HG02973 (cell line): ENCODE data around the gene SIPA1L3.

Experiments
- ATAC-seq: cut with Tn5 transposase; IDR thresholded peaks from one replicate; pipeline ENCODE4 v1.9.1; 2021; ENCODE audit warnings: moderate library complexity; ENCODE audit not compliant: unreplicated experiment

SIPA1L3 gene

DNA sequence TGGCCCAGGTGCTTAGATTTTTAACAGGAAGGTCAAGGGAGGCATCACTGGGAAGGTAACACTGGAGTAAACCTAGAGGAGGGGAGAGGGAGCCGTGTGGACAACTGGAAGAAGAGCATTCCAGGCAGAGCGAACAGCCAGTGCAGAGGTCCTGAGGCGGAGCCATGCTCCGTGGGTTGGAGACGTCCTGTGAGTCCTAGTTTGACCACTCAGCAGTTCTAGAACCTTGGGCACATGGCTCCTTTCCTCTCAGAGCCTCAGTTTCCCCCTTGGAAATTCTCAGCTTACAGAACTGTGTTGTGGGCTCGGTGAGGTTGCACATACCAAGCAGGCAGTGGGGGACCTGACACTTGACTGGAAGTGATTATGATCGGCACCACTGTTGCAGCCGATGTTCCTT lies 186.1 kb downstream of the SIPA1L3 start:
- no peak for ATAC-seq

DNA sequence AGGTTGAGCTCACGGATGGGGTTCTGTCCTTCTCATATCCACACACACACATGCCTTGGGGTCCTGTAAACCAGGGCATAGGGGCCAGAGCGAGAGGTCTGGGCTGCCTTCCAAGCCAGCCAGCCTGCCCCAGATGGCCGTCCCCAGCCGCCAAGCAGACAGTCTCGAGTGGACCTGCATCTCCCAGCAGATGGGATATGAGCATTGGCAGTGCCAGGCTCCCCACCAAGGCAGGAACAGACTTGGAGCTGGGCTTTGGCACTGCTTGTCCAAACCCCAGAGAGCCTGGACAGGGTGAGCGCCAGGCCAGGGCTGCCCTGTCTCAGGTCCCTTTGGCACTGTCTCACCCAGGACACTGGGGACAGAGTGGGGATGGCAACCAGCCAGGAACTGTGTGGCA lies 186.6 kb downstream of the SIPA1L3 start:
- no peak for ATAC-seq

DNA sequence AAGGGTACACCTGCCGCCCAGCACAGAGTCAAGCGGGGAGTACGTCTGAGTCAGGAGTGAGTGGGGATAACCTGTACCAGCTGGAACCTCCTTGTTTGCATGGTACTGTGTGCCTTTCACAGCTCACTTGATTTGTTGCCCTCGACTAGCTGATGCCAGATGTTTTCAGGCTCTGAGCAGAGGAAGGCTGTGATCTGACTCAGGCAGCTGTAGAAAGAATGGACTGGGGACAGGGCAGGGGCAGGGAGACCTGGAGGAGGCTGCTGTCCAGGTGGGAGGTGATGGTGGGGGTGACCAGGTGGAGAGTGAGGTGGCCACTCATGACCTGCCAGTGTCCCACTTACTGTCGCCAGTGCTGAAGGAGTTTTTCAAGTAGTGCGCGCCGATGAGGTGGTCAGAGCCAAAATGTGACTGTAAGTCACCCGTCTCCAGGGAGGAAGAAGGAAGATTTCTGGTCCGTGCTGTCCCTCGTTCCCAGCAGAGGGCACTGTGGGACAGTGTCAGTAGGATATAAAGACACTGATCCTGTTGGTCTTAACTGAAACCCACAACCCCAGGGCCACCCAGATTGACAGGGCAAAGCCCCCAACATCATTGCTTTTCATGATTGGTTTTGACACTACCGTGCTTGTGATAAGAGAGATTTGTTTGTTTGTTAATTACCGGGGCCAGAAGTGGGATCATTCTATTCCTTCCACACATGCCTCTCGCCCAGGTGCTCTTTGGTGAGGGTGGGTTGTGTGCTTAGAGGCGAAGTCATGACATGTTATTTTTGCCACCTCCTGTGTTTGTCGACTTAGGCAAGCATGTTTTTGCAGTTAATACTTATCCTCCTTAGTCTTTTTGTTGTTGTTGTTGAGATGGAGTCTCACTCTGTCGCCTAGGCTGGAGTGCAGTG lies 188.7 kb downstream of the SIPA1L3 start:
- ATAC-seq = no peak

DNA sequence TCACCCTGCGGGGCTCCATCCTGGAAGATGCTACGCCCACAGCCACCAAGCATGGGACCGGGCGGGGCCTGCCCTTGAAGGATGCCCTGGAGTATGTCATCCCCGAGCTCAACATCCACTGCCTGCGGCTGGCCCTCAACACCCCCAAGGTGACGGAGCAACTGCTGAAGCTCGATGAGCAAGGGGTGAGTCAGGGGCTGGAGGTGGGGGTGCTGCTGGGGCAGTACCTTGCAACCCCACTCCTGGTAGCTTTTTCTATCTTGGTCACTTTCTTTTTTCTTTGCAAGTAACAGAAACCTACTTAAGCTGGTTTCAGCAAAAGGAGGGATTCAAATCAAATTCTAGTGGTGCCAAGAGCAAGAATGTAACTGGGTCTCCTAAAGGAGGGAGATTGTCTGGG lies 193.0 kb downstream of the SIPA1L3 start:
- ATAC-seq = no peak

DNA sequence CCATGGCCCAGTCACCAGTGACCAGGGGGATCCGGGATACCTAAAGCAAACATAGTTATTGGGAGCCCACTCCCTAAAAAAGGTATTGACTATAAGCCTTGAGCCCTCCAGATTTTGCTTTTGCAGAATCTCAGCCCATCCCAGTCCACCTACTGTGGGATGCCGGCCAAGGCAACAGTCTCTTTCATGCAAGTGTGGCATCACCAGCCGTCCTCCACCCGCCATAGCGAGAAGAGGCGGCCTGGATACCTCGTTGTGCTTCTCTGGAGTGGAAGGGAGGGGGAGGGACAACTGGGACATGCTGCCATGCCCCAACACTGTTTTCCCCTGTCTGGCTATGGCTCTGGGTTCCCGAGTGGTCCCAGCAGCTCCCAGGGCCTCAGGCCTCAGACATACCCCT lies 193.6 kb downstream of the SIPA1L3 start:
- no peak for ATAC-seq

DNA sequence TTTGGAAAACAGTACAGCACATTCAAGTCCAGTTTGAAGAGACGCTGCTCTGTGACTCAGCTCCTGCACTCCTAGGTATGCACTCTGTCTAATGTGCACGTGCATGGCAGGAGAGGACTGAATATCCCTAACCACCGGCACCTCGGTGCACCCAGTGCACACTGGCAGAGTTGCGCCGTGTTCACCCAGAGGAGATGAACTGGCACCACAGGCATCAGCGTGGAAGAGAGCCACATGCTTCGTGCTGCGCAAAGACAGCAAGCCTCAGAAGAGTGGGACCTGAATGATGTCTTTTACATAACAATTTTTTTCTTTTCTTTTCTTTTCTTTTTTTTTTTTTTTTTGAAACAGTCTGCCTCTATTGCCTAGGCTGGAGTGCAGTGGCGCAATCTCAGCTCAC lies 194.7 kb downstream of the SIPA1L3 start:
- no peak for ATAC-seq

DNA sequence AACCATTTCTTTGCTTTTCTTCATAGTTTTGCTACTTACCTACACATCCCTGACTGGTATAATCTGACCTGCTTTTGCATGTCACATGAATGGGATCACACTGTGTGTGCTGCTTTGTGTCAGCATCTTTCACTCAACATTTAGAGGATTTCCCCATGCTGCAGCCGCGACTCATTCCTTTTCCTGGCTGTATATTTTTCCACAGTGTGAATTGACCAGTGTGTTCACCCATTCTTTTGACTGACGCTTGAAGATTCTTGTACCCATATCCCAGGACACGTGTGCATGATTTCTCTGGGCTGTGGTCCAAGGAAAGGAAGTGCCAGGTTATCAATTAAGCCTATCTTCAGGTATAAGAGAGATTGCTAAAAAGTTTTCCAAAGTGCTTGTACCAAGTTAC lies 198.6 kb downstream of the SIPA1L3 start:
- no peak for ATAC-seq

DNA sequence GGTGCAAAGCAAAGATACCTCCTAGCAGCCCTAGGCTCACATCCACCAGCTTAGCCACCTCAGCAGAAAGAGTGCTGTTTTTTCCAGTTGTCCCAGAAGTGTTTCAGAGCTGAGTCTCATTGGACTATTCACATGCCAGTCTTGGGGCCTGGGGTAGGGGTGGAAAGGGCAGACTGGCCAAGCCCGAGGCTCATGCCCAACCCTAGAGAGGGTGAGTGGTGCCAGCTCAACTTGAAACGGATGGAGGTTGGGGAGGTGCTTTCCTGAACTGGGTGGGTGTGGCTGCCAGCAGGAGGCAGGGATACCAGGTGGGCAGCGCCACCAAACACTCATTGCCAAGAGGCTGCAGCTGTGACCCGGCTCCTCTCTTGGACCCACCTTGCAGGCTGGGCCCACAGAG lies 200.1 kb downstream of the SIPA1L3 start:
- ATAC-seq = no peak

DNA sequence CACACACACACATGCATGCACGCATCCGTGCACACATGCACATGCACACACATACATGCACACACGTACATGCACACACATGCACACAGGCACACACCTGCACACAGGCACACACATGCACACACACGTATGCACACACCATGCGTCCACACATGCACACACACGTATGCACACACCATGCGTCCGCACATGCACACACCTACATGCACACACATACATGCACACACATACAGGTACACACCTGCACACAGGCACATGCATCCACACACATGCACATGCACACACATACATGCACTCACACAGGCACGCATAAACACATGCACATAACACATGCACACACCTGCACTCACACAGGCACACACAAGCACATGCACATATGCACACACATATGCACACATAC lies 204.9 kb downstream of the SIPA1L3 start:
- ATAC-seq = no peak

DNA sequence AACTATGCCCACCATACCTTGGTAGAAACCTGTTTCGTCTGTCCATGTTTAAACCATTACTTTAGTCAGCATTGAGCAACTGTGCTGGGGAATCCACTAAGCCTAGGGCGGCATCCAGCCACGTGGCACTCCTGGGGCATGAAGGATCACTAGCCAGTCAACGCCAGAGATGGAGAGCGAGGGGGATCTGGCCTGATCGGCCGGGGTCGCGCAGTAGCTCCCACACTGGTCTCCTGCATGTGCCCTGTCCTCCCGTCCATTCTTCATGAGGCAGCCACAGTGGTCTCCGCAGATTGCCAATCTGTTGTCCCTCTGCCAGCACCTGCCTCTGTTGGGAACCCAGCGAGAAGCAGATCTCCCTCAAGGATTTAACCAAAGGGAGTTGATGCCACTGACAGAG lies 207.6 kb downstream of the SIPA1L3 start:
- no peak for ATAC-seq

DNA sequence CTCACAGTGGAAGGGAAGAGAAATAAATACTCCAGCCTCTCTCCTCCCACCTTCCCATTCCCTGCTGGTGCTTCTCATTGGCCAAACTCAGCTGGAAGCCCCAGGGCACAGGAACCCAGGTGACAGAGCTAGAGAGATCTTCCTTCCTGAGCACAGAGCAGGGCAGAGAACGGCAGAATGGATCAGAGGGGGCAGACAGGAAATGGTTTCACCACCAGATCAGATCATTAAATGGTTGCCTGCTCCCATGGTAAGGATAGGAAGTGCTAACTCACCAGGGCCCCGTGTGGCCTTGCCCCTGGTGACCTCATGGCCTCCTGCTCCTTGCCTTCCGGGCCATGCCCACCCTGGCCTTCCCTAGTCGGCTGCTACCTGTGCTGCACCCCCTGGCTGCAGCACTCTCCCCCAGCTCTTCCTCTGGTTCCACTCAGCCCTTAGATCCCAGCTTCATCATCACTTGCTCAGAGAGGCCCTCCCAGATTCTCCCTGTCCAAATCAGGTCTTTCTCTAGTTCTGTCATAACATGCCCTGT lies 208.3 kb downstream of the SIPA1L3 start:
- ATAC-seq = no peak

DNA sequence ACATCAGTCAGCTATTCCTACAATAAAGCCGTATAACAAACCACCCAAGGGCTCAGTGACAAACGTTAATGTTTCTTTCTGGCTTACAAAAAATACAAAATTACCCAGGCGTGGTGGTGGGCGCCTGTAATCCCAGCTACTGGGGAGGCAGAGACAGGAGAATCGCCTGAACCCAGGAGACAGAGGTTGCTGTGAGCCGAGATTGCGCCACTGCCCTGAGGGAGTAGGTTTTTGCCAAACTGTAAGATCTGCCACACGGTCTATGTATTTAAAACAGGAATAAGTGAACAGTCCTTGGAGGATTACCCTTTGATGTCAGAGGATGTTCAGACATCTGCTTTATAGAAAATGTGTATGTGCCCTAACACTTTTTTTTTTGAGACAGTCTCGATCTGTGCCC lies 211.2 kb downstream of the SIPA1L3 start:
- no peak for ATAC-seq

DNA sequence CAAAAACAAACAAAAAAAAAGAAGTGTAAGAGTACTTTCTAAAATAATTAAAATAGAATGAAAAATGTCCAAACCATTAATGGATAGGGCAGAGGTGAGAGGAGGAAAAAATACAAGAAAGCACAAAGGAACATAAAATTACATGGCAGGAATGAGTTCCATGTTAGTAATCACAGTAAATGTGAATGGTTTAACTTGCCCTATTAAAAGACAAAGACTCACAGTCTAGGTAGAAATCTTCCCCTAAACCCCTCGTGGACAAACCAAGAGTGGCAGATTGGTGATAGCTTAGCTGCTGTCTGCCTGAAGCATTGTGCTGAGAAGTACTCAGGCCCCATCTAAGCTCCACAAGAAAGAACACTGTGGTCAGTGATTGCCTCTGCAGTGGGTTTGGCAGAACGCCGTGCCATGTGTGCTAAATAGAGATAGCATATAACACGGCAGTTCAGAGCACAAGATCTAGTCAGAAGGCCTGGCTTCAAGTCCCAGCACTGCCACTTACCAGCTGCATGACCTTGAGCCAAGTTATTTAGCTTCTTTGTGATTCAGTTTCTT lies 213.5 kb downstream of the SIPA1L3 start:
- no peak for ATAC-seq

DNA sequence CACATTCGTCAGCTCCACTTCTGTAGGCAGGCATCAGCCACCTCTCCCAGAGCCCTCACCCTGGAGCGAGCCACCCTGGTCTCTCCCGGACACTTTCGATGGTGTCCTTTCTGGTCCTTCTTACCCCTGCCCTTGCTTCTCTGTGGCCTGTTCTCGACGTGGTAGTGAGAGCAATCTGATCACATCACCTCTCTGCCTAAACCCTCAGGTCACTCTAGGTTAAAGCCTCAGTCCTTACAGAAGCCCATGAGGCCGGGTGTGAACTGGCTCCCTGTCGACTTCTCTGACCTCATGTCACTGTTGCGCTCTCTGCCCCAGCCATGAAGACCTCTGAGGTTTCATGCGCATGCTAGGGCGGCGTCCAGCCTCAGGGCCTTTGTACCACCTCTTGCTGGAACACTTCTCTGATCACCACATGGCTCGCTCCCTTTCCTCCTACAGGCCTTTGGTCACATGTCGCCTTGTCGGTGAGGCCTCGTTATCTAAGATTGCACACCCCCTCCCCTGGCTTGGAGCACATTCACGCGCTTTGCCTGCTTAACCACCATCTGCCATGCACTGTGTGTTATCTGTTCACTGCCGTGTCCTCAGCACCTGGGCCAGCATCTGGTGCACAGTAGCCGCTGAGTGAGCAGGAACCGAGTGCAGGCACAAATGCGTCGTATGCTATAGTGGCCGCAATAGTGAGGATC lies 215.5 kb downstream of the SIPA1L3 start:
- no peak for ATAC-seq

DNA sequence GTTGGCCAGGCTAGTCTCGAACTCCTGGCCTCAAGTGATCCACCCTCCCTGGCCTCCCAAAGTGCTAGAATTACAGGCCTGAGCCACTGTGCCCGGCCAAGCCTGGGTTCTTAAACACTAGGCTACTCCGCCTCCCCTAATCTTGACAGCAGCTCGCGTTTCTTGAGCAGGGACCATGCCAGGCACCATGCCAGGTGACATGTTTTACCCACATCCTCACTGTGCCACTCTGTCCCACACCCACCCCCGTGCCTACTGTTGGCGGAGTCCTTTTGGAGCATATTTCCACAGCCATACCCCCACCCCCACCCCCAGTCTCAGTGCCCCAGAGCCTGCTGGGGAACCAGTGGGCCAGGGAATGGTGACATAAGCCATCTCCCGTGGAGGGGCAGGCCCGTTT lies 218.2 kb downstream of the SIPA1L3 start:
- ATAC-seq = no peak

DNA sequence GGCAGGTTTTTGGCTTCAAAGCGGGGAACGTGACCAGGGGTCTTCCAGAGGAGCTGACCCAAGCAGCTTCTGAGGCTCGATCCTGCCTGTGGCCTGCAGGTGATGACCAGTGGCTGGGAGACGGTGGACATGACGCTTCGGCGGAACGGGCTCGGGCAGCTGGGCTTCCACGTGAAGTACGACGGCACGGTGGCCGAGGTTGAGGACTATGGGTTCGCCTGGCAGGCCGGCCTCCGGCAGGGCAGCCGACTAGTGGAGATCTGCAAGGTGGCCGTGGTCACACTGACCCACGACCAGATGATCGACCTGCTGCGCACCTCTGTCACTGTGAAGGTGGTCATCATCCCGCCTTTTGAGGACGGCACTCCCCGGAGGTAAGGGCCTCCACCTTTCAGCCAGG lies 223.4 kb downstream of the SIPA1L3 start:
- no peak for ATAC-seq

DNA sequence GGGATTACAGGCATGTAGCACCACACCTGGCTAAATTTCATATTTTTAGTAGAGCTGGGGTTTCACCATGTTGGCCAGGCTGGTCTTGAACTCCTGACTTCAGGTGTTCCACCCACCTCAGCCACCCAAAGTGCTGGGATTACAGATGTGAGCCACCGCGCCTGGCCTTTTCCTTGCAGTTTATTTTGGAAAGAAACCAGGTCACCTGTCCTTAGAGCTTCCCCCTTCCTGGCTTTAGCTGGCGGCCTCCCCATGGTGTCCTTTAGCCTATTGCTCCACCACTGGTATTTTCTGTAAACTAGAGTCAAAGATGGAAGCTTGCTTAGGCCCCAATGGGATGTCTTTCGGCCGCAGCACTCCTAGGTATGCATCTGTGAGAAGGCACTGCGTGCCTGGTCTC lies 225.8 kb downstream of the SIPA1L3 start:
- ATAC-seq = no peak

DNA sequence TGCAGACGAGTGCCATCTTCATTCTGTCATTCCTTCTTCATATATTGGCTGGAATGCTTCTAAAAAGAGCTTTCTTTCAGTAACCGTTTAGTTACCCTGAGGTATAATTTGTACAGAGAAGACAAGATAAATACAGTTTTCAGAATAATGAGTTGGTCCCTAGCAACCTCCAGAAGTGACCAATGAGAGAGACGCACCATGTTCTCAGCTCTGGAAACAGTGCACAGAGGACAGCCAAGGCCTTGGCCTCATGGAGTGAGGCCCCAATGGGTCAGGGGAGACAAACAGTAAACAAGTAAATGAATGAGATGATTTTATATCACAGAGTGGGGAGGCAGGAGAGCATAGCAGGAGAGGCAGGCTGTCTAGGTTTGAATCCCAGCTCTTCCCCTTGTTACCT lies 226.3 kb downstream of the SIPA1L3 start:
- ATAC-seq = no peak

DNA sequence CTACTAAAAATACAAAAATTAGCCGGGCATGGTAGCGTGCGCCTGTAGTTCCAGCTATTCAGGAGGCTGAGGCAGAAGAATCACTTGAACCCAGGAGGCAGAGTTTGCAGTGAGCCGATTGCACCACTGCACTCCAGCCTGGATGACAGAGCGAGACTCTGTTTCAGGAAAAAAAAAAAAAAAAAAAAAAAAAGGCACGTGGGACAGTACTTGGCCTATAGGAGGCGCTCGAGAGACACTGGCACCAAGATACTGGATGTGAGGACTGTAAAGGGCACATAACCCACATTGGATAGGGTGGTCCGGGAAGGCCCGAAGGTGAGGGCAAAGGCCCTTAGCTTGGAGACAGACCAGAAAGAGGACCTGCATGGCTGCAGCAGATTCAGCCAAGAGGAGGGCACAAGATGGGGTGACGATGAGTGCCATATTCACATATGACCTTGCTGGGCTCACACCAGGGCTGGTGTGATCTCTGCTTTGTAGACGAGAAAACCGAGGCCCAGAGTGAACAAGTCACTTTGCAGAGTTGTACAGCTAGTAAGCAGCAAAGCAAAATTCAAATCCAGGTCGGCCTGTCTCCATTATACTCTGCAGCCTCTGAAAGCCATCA lies 227.6 kb downstream of the SIPA1L3 start:
- no peak for ATAC-seq

DNA sequence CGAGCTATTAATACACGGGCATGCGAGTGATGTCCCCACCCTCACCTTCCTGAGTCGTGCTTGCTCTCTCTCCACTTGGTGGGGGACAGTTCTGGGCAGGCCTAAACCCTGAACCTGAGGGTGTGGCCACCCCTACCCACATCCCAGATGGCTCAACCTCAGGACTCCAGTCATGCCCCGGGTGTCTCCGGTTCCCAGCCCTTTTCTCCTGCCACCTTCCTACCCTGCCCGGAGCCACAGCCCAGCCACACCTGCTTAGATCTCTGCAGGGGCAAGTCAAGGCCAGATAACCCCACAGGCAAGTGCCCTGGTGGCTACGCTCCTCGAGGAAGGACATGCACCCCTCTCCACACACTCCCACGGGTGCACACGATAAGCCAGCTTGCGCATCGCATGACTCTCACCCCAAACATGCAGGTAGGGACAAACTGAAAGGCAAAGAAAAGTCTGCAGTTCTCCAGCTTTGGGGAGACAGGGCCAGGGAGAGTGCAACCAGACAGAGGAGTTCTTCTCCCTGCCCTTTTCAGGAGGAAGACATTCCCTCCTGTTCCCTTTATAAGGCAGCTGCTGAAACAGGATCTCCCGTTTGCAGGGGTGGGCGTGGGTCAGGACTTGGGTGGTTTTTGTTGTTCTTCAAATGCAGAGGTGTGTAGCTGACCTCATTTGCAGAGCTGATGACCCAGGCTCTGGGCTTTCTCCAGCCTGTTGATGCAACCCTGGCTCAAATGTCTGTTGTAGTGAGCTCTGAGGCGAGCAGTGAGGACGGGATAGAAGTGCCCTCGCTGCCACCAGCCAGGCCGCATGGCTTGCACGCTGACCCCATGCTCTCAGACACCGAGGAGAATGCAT lies 228.4 kb downstream of the SIPA1L3 start:
- ATAC-seq = no peak

DNA sequence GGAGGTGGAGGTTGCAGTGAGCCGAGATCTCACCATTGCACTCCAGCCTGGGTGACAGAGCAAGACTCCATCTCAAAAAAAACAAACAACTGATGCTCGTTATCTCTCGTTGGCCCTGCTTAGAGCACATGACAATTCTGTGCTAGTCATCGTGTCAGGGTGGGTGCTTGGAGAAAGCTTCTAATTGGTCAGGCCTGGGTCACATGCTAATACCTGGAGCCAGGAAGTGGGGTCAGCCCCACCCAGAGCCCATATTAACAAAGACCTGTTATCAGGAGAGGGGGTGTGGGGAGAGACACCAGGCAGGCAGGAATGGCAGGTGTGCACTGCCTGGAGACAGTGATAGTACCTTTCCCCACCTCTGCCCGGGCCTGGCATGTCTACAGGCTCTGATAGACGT lies 232.1 kb downstream of the SIPA1L3 start:
- no peak for ATAC-seq
